Stimulated activated CD8-positive, alpha-beta memory T cell treated with anti-CD3 and anti-CD28 coated beads, Interleukin-15, amount 100 ng/mL, for 24 hours (primary cell): ENCODE results near the gene DTNBP1.
A peak's percentile ranks its signal among the peaks of the same experiment; 100 is the strongest.
"Not testable (repeated sequence)": the region's sequence is repeated elsewhere in the genome, so short reads cannot be mapped to it uniquely, and the experiment has no call there.

ENCODE experiments used
- DNase-seq: peaks from one replicate; pipeline ENCODE4 v3.0.0-alpha.2; 2020; ENCODE audit warnings: low read depth

Gene DTNBP1

DNA sequence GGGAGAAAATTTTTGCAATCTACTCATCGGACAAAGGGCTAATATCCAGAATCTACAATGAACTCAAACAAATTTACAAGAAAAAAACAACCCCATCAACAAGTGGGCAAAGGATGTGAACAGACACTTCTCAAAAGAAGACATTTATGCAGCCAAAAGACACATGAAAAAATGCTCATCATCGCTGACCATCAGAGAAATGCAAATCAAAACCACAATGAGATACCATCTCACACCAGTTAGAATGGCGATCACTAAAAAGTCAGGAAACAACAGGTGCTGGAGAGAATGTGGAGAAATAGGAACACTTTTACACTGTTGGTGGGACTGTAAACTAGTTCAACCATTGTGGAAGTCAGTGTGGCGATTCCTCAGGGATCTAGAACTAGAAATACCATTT lies 4.1 kb upstream of the DTNBP1 start:
- DNase-seq: not testable (repeated sequence)

- no peak for DNase-seq
Observed at GRCh38 chr6:15665237-15665636, 2.4 kb upstream of the DTNBP1 start.

GRCh38 chr6:15663130-15663871 lies 473 bp upstream of the DTNBP1 start:
- DNase-seq: no peak

- DNase-seq: no peak
Observed at GRCh38 chr6:15661853-15662325, 939 bp downstream of the DTNBP1 start.

DNA sequence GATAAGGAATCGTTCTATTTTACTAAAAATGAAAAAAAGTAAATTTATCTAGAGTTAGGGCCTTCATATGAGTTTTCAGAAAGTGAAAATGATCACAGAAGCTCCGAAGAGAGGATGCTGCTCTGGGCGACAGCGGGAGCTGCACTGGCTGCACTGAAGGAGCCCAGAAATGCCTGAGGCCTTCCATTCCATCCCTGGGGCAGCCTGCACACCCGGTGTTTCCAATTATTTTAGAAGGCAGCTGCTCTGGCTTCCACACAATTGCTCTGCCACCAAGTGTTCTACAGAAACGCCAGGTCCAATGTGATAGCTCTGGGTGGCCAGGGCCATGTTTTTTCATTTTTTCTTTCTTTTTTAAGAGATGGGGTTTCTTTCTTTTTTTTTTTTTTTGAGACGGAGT lies 3.6 kb downstream of the DTNBP1 start:
- DNase-seq: no peak

GRCh38 chr6:15658181-15658744 lies 4.6 kb downstream of the DTNBP1 start:
- no peak for DNase-seq

DNA sequence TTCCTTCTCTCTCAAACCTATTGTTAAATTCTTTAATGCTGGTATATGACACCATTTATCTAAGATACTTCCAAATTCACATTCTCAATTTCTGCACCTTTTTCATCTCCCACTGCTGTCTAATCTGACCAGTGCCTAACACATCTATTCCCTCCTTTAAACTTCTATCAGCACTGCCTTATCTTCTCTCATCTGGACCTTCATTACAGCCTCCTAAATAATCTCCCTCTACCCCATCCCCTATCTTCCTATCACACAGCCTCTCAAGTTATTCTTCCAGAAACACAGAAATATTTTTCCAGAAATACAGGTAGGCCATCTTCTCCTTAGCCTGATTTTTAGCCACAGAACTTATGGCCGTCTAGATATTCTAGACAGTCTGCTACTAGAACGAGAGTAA lies 5.5 kb downstream of the DTNBP1 start:
- no peak for DNase-seq

DNA sequence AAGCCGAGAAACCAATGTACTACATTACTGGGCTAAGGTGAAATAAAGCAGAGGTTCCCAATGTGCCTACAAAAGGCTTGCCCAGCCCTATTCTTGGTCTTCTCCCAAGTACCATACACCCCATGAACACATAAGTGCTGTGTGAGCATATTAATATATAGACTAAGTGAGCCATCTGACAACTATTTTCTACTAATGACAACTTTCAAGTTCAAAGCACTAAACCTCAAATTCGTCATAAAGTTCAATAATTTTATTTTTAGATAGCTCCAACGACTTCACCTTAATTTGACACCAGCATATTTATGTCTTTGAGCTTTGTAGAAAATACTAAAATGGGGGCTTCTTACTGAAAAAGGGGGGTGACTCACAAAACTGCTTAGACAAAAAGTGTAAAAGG lies 6.7 kb downstream of the DTNBP1 start:
- no peak for DNase-seq

- DNase-seq: no peak
Observed at GRCh38 chr6:15654250-15654649, 8.6 kb downstream of the DTNBP1 start.

DNA sequence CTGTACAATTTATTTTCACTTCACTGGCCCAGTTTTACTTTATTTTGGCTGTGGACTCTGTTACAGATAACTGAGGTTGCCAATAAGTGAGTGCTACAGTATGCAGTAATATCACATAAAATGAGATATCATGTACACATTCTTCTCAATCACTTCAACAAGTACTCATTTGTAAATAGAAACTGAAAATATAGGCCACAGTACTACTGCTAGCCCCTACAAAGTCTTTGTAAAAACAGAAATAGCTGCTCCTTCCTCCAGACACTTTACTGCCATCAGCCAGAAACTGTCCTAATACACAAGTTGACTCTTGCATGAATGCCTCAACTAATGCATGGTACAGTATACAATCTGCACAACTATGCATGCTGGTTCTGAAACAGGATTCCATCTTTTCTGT lies 9.2 kb downstream of the DTNBP1 start:
- no peak for DNase-seq

DNA sequence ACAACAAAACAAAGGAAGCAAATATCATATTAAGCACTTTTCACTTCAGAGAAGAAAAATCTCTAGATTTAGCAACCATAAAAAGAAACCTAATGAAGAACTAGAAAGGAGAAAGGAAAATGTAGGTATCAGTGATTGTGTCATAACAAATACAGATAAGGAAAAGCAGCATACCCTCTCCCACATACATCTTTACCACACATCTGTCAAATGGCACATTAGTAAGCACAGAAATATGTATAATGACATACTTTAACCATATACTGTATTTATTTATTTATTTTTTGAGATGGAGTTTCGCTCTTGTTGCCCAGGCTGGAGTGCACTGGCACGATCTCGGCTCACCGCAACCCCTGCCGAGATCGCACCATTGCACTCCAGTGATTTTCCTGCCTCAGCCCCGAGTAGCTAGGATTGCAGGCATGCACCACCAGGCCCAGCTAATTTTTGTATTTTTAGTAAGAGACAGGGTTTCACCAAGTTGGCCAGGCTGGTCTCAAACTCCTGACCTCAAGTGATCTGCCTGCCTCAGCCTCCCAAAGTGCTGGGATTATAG lies 12.7 kb downstream of the DTNBP1 start:
- not testable (repeated sequence) for DNase-seq

- no peak for DNase-seq
Observed at GRCh38 chr6:15644904-15645303, 17.9 kb downstream of the DTNBP1 start.

GRCh38 chr6:15643542-15643941 lies 19.3 kb downstream of the DTNBP1 start:
- no peak for DNase-seq

DNA sequence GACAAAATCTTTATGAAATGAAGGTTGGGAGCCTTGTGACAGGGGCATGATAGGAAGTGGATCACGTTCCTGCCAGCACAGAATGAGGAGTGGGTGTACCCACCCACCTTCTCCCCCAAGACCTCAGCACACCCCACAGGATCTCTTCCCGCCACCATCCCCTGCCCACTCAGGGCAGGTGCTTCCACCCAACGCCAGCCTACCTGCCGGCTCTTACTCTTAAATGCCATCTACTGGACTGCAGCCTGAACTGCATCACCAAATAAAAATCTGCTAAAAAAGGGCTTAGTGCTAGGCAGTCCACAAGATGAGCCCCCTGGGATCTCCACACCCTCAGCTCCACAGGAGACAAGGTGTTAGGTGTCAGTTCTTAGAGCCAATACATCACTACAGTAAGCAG lies 20.6 kb downstream of the DTNBP1 start:
- no peak for DNase-seq

DNA sequence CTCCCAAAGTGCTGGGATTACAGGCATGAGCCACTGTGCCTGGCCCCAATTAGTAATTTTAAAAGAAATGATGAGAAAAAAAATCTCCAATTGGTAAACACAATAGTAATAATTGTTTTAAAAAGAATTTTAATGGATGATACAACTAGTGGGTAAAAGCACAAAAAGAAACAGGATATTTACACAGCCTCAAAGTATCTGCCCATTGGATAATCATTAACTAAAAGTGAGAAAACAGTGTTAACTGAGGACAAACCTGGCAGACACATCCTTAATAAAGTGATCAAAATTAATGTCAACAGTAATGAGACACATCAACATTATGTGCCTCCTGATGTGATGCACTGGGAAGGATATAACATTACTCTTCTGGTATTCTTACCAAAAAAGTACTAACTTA lies 24.5 kb downstream of the DTNBP1 start:
- DNase-seq: no peak

DNA sequence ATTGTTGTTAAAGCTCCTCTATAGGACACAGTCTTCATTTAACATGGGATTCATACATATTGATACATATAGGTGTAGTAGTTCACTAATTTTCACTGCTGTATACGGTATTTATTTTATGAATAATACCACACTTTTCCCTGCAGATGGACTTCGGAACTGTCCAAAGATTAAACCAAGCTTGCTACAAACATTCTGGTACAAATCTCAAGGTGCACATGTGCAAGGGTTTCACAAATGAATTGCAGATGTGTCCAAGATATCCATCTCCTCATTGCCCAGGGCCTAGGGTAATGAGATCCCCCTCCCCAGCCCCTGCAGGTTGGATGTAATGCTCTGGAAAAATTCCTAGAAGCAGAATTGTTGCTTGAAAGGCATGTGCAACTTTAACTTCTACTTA lies 31.4 kb downstream of the DTNBP1 start:
- DNase-seq: no peak

GRCh38 chr6:15630202-15630601 lies 32.6 kb downstream of the DTNBP1 start:
- DNase-seq: no peak

GRCh38 chr6:15629487-15629886 lies 33.3 kb downstream of the DTNBP1 start:
- no peak for DNase-seq

GRCh38 chr6:15628499-15629131 lies 34.2 kb downstream of the DTNBP1 start:
- DNase-seq: peak; percentile 1

- no peak for DNase-seq
Observed at GRCh38 chr6:15627821-15628220, 35.0 kb downstream of the DTNBP1 start.

GRCh38 chr6:15626878-15627674 lies 35.8 kb downstream of the DTNBP1 start:
- no peak for DNase-seq

DNA sequence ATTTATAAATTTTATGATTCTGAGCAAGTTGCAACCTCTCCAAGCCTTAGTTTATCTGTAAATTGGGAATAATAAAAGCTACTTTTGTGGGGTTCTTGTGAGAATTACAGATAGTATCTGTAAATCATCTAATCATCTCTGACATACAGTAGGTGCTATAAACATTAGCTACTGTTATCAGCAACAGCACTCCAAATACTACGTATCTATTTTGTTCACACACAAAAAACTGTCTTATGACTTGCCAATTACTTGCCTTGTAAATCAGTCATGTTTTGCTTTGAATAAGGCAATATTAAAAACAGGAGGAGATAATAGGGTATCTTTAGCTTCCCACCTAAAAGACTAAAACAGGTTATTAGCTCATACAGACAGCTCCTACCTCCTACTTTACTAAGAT lies 36.7 kb downstream of the DTNBP1 start:
- no peak for DNase-seq
